ENCODE measurements around the gene ZNF408. TPM values are rescaled to one million over a fixed set of nuclear protein-coding genes. Genes with fewer than 3 reads are reported as not detected.

The ZNF408 gene
- total and polyA plus RNA-seq, 2 experiments from 2014 or later, result 6.1 to 17.2 TPM

DNA sequence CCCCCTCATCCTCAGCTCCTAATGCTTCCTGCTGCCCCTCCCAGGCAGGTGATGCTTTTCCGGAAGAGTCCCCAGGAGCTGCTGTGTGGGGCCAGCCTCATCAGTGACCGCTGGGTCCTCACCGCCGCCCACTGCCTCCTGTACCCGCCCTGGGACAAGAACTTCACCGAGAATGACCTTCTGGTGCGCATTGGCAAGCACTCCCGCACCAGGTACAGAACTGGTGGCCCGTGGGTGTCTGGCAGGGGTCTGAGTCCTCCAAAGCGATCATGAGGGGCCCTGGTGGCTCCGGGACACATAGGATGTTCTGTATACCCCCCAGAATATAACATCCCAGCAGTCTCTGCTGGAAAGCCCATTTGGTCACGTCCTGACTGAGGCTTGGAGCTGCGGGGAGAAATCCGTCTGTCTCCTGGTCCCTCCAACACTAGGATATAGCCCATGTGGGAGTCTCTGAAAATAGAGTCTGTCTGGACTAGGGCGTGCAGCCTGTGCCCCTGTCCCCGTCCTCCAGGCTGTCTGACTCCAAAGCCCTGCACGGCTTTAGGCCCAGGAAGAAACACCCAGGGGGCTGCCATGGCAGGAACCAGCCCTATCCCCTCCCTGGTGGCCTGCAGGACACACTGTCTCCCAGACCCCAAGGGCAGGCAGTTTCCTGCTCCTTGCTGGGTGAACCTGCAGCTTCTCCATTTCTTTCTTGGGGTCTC is 27.3 kb downstream of the ZNF408 start:
- Histone ChIP-seq H2AFZ (no peak overlapping the region; the same call in 1 of the 2 replicates), H3K27ac (ENCODE audit: low read depth) (no peak overlapping the region), H3F3A (replicated peaks; ENCODE audit: low read depth) (no peaks in the 10 kb centered on the region), H3K4me3 (no peak overlapping the region), H3K27me3 (ENCODE audit: insufficient read depth) (no peaks in the 10 kb centered on the region), H3K79me2 (replicated peaks; ENCODE audit: insufficient read depth) (no peaks in the 10 kb centered on the region), H3K36me3 (ENCODE audit: insufficient read depth) (no peaks in the 10 kb centered on the region), H3K9me2 (ENCODE audit: insufficient read depth) (no peaks in the 10 kb centered on the region), H4K20me1 (replicated peaks; ENCODE audit: insufficient read depth) (no peaks in the 10 kb centered on the region), H3K4me2 (no peak overlapping the region), H3K4me1 (ENCODE audit: insufficient read depth) (no peaks in the 10 kb centered on the region)
- ATAC-seq (no peak), DNase-seq (ENCODE audit: low spot score) (no peak)
- Mint-ChIP-seq H3K27ac (no peak overlapping the region), H3K27me3 (ENCODE audit: insufficient read depth, low read depth, poor library complexity) (peaks cover 4% of the 10 kb centered on the region), H3K9me3 (no peaks in the 10 kb centered on the region), H3K4me3 (no peak overlapping the region), H3K36me3 (ENCODE audit: low read depth) (no peaks in the 10 kb centered on the region), H3K4me1 (peaks cover 7% of the 10 kb centered on the region)
- TF ChIP-seq STAT1 (IDR thresholded peaks at IDR 0.05; ENCODE audit: unreplicated experiment) (no peak), JUNB (IDR thresholded peaks at IDR 0.05; ENCODE audit: unreplicated experiment) (no peak), ZNF331 (CRISPR knock-in tag; IDR thresholded peaks at IDR 0.05; ENCODE audit: low read depth) (no peak), EZH2 (IDR thresholded peaks at IDR 0.05; ENCODE audit: low read depth, unreplicated experiment) (no peak), CREB1 (CRISPR knock-in tag; IDR thresholded peaks at IDR 0.05; ENCODE audit: low read depth) (no peak), POLR2AphosphoS5 (IDR thresholded peaks at IDR 0.05; ENCODE audit: low read depth) (no peak), NANOG (IDR thresholded peaks at IDR 0.05; ENCODE audit: borderline replicate concordance) (no peak), EZH2phosphoT487 (IDR thresholded peaks at IDR 0.05; ENCODE audit: unreplicated experiment) (no peak), ZNF114 (CRISPR knock-in tag; IDR thresholded peaks at IDR 0.05) (no peak)
- TF ChIP-seq, protein P1, sequence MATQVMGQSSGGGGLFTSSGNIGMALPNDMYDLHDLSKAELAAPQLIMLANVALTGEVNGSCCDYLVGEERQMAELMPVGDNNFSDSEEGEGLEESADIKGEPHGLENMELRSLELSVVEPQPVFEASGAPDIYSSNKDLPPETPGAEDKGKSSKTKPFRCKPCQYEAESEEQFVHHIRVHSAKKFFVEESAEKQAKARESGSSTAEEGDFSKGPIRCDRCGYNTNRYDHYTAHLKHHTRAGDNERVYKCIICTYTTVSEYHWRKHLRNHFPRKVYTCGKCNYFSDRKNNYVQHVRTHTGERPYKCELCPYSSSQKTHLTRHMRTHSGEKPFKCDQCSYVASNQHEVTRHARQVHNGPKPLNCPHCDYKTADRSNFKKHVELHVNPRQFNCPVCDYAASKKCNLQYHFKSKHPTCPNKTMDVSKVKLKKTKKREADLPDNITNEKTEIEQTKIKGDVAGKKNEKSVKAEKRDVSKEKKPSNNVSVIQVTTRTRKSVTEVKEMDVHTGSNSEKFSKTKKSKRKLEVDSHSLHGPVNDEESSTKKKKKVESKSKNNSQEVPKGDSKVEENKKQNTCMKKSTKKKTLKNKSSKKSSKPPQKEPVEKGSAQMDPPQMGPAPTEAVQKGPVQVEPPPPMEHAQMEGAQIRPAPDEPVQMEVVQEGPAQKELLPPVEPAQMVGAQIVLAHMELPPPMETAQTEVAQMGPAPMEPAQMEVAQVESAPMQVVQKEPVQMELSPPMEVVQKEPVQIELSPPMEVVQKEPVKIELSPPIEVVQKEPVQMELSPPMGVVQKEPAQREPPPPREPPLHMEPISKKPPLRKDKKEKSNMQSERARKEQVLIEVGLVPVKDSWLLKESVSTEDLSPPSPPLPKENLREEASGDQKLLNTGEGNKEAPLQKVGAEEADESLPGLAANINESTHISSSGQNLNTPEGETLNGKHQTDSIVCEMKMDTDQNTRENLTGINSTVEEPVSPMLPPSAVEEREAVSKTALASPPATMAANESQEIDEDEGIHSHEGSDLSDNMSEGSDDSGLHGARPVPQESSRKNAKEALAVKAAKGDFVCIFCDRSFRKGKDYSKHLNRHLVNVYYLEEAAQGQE (IDR thresholded peaks at IDR 0.05; ENCODE audit: unreplicated experiment), result no peak
- TF ChIP-seq, protein P2, sequence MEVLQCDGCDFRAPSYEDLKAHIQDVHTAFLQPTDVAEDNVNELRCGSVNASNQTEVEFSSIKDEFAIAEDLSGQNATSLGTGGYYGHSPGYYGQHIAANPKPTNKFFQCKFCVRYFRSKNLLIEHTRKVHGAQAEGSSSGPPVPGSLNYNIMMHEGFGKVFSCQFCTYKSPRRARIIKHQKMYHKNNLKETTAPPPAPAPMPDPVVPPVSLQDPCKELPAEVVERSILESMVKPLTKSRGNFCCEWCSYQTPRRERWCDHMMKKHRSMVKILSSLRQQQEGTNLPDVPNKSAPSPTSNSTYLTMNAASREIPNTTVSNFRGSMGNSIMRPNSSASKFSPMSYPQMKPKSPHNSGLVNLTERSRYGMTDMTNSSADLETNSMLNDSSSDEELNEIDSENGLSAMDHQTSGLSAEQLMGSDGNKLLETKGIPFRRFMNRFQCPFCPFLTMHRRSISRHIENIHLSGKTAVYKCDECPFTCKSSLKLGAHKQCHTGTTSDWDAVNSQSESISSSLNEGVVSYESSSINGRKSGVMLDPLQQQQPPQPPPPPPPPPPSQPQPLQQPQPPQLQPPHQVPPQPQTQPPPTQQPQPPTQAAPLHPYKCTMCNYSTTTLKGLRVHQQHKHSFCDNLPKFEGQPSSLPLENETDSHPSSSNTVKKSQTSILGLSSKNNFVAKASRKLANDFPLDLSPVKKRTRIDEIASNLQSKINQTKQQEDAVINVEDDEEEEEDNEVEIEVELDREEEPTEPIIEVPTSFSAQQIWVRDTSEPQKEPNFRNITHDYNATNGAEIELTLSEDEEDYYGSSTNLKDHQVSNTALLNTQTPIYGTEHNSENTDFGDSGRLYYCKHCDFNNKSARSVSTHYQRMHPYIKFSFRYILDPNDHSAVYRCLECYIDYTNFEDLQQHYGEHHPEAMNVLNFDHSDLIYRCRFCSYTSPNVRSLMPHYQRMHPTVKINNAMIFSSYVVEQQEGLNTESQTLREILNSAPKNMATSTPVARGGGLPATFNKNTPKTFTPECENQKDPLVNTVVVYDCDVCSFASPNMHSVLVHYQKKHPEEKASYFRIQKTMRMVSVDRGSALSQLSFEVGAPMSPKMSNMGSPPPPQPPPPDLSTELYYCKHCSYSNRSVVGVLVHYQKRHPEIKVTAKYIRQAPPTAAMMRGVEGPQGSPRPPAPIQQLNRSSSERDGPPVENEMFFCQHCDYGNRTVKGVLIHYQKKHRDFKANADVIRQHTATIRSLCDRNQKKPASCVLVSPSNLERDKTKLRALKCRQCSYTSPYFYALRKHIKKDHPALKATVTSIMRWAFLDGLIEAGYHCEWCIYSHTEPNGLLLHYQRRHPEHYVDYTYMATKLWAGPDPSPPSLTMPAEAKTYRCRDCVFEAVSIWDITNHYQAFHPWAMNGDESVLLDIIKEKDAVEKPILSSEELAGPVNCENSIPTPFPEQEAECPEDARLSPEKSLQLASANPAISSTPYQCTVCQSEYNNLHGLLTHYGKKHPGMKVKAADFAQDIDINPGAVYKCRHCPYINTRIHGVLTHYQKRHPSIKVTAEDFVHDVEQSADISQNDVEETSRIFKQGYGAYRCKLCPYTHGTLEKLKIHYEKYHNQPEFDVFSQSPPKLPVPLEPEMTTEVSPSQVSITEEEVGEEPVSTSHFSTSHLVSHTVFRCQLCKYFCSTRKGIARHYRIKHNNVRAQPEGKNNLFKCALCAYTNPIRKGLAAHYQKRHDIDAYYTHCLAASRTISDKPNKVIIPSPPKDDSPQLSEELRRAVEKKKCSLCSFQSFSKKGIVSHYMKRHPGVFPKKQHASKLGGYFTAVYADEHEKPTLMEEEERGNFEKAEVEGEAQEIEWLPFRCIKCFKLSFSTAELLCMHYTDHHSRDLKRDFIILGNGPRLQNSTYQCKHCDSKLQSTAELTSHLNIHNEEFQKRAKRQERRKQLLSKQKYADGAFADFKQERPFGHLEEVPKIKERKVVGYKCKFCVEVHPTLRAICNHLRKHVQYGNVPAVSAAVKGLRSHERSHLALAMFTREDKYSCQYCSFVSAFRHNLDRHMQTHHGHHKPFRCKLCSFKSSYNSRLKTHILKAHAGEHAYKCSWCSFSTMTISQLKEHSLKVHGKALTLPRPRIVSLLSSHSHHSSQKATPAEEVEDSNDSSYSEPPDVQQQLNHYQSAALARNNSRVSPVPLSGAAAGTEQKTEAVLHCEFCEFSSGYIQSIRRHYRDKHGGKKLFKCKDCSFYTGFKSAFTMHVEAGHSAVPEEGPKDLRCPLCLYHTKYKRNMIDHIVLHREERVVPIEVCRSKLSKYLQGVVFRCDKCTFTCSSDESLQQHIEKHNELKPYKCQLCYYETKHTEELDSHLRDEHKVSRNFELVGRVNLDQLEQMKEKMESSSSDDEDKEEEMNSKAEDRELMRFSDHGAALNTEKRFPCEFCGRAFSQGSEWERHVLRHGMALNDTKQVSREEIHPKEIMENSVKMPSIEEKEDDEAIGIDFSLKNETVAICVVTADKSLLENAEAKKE (CRISPR knock-in tag; IDR thresholded peaks at IDR 0.05), result no peak
- TF ChIP-seq, protein P3, sequence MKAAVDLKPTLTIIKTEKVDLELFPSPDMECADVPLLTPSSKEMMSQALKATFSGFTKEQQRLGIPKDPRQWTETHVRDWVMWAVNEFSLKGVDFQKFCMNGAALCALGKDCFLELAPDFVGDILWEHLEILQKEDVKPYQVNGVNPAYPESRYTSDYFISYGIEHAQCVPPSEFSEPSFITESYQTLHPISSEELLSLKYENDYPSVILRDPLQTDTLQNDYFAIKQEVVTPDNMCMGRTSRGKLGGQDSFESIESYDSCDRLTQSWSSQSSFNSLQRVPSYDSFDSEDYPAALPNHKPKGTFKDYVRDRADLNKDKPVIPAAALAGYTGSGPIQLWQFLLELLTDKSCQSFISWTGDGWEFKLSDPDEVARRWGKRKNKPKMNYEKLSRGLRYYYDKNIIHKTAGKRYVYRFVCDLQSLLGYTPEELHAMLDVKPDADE (IDR thresholded peaks at IDR 0.05), result no peak
- TF ChIP-seq, protein P4, sequence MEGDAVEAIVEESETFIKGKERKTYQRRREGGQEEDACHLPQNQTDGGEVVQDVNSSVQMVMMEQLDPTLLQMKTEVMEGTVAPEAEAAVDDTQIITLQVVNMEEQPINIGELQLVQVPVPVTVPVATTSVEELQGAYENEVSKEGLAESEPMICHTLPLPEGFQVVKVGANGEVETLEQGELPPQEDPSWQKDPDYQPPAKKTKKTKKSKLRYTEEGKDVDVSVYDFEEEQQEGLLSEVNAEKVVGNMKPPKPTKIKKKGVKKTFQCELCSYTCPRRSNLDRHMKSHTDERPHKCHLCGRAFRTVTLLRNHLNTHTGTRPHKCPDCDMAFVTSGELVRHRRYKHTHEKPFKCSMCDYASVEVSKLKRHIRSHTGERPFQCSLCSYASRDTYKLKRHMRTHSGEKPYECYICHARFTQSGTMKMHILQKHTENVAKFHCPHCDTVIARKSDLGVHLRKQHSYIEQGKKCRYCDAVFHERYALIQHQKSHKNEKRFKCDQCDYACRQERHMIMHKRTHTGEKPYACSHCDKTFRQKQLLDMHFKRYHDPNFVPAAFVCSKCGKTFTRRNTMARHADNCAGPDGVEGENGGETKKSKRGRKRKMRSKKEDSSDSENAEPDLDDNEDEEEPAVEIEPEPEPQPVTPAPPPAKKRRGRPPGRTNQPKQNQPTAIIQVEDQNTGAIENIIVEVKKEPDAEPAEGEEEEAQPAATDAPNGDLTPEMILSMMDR (conservative IDR thresholded peaks at IDR 0.05; ENCODE audit: low read depth in 2 of 2), result no peak

Data from GM23338 (cell line).